ENCODE results near the gene GPR21. TPM values are rescaled to one million over a fixed set of nuclear protein-coding genes. Genes with fewer than 3 reads are reported as not detected.

GPR21 gene
- total RNA-seq, 4 donors from 2014 or later = 4.0 to 11.8 (median 5.7) TPM

DNA sequence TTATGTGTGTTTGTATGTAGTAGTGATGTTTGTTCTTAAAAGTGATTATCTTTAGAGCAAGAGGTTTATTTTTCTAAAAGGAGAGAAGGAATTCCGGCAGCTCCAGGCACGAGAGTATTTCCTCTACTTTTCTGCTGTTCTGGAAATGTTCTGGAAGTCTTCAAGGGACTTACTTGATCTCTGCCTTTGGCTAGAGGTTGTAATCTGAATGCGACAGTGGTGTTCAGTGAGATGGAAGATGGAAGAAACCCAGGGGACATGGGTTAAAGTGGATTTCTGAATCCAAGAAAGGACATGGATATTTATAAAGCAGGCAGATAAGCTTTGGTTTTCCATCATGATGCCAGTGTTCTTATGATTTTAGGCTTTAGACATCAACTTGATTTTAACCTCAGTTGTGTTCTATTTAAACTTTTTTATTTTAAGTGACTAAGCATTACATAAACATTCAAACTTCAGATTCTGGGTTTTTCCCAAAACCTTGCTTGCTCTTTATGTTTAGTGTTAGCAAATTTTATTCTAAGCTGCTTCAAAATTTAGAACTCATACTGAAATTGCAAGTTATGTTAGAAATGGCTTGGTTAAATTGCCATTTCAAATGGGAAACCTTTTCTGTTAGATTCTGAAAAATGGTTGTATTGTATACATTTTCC is 3.6 kb downstream of the GPR21 start:
- H3K4me1 ChIP-seq = peaks cover 40 to 58% of the 10 kb centered on the region in 2 donors
- intact Hi-C loops (cut with DNase I) = no loop called here

DNA sequence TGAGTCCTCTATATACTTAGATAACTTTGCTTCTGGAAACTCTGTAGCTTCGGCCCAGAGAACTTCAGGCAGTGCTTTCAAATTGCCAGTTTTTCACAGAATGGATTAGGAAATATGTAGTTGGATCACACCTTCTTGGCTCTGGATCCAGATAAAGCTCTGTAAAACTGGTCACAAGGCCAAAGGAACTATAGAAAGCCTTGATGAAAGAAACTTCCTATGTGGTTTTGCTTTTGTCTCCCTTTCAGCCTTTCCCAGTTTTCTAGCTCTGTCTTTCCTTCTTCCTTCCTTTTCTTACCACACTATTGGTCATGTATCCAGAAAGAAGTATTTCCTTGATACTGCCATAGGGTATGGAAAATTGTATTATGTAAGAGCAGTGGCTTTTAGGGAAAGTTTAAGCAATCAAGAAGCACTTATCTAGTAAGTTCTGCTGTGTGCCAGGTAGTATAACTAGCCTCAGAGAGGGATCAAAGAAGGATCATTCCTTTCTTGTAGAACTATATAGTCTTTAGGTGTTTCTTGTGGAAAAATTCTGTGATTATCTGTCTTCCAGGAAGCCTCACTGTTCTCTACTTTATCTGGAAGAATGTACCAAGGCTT is 6.3 kb downstream of the GPR21 start:
- Histone ChIP-seq H3K27me3 (no peaks in the 10 kb centered on the region), H3K9me3 (no peaks in the 10 kb centered on the region), H3K4me3 (replicated peaks in 1 of 3) (no peak overlapping the region), H3K4me1 (peaks cover 22 to 35% of the 10 kb centered on the region in 2 donors), H3K36me3 (no peaks in the 10 kb centered on the region), H3K27ac (peak overlapping the region in 2 of 3 donors; percentile 0 to 41)
- TF ChIP-seq POLR2A (IDR thresholded peaks at IDR 0.05) (no peak), CTCF (IDR thresholded peaks at IDR 0.05) (no peak)
- WGBS, 2 donors = 79 to 81% methylated on average over 1 of the region's 1 CpG
- intact Hi-C loops (cut with DNase I) = no loop called here
- no peak for DNase-seq

More for the DNA sequence above, 3.6 kb downstream of the GPR21 start:
- DNase-seq = no peak
- TF ChIP-seq CTCF (IDR thresholded peaks at IDR 0.05) (no peak), POLR2A (IDR thresholded peaks at IDR 0.05) (no peak)
- no peaks in the 10 kb centered on the region for H3K9me3 ChIP-seq
- H3K36me3 ChIP-seq = peaks cover 0 to 5% of the 10 kb centered on the region in 2 donors
- H3K4me3 ChIP-seq (replicated peaks in 1 of 3) = no peak overlapping the region
- no peaks in the 10 kb centered on the region for H3K27me3 ChIP-seq
- 57 to 62% methylated on average over 3 of the region's 3 CpGs for WGBS, 2 donors
- H3K27ac ChIP-seq = peak overlapping the region; percentile 18 to 76 (median 42)

DNA sequence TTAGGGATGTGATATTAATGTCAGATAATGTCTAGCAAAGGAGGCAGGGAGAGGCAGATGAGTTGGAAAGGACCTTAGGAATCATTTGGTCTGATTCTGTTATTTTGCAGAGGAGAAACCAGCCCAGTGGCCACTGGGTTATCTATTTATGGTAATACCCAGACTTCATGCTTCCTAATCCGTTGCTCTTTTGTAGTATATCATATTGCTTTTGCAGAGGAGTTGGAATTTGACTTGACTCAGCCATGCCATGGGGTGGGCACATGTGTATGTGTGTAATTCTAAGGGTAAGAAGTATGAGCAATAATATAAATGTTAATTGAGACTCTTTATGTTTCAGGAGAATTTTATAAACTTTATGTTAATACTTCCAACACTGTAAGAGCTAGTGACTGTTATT is 7.3 kb downstream of the GPR21 start:
- TF ChIP-seq POLR2A (IDR thresholded peaks at IDR 0.05) (no peak), CTCF (IDR thresholded peaks at IDR 0.05) (no peak)
- DNase-seq = no peak
- Histone ChIP-seq H3K27ac (no peak overlapping the region), H3K9me3 (no peaks in the 10 kb centered on the region), H3K4me1 (peaks cover 20 to 37% of the 10 kb centered on the region in 2 donors), H3K36me3 (no peaks in the 10 kb centered on the region), H3K4me3 (replicated peaks in 1 of 3) (no peak overlapping the region), H3K27me3 (no peaks in the 10 kb centered on the region)
- intact Hi-C loops (cut with DNase I) = no loop called here
- WGBS, 2 donors = 77 to 85% methylated on average over 1 of the region's 1 CpG

DNA sequence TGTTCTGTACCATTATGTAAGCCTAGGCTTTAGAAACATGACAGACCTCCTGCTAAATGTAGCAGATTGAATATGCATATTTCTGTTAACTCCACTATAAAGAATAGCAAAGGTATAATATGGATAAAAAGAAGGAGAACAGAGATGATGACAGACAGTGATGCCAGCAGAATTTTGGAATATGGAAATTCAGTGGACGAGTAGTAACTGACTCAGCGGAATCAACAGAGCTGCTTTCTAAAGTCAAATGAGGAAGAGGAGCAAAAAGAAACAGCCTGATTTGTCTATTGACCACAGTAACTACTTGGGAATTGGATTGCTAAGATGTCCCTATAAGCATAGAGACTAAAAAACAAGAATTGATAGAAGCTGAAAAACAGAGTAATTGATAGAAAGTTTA is 8.0 kb downstream of the GPR21 start:
- Histone ChIP-seq H3K27me3 (no peaks in the 10 kb centered on the region), H3K36me3 (no peaks in the 10 kb centered on the region), H3K4me3 (replicated peaks in 1 of 3) (no peak overlapping the region), H3K9me3 (no peaks in the 10 kb centered on the region), H3K4me1 (peaks cover 18 to 38% of the 10 kb centered on the region in 2 donors), H3K27ac (no peak overlapping the region)
- intact Hi-C loops (cut with DNase I) = no loop called here
- WGBS, 2 donors = 85 to 90% methylated on average over 2 of the region's 2 CpGs
- DNase-seq = no peak
- TF ChIP-seq CTCF (IDR thresholded peaks at IDR 0.05) (no peak), POLR2A (IDR thresholded peaks at IDR 0.05) (no peak)
